ENCODE results near the gene MSI1. TPM values are rescaled to one million over a fixed set of nuclear protein-coding genes. Genes with fewer than 3 reads are reported as not detected.

MSI1 gene
- total and polyA plus RNA-seq, 2 of the 13 experiments (the other 11 are each of a cell fraction or from before 2014, with no cell fraction given), result 0.09 to 0.46 TPM

DNA sequence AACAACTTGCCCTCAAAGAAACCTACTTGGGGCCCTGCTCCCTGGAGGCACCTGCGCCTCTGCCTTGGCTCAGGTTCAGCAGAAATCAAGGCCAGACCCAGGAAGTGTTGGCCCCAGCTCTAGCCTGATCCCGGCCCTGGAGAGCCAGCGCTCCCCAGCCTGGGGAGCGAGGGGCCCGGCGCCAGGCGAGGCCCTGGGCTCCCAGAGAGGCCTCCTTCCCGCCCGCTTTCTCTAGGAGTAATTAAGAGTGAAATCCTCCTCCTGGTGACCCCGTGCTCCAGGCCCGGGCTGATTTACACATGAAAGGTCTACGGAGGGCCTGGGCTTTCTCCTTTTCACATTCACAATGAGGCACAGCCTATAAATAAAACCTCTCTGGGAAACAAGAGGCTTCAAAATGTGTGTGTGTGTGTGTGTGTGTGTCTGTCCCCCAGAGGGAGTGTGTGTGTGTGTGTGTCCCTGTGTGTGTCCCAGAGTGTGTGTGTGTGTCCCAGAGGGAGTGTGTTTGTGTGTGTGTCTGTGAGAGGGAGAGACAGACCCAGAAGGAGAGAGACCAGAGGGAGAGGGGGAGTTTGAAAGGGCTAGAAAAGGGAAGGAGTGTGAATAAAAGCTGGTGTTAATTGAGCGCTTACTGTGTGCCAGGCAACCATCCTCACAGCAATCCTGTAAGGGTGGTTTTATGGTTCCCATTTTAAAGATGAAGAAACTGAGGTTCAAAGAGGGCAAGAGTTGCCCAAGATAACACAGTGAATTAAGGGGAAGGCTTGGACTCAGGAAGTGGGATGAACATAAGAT is 45.1 kb upstream of the MSI1 start (continued):
- no peak for TF ChIP-seq THAP9 (CRISPR knock-in tag; IDR thresholded peaks at IDR 0.05; ENCODE audit: borderline replicate concordance)
- TF ChIP-seq HDAC6 (IDR thresholded peaks at IDR 0.05; ENCODE audit: low read depth, low read length), result no peak

GRCh38 chr12:120412421-120412820 is 43.5 kb upstream of the MSI1 start:
- H3K9me3 ChIP-seq (ENCODE audit: low read length), result no peaks in the 10 kb centered on the region
- intact Hi-C loops (cut with micrococcal nuclease; ENCODE audit: unreplicated experiment), result no loop called here
- ATAC-seq, result no peak
- DNase-seq (ENCODE audit: low spot score), result no peak
- 74% methylated on average over 7 of the region's 7 CpGs for WGBS (ENCODE audit: low lambda C conversion rate)
- FAIRE-seq, result no peak
- in situ Hi-C loops (cut with HindIII; ENCODE audit: extremely low pct_ligation_motif_present, low pct_unique_long_range_greater_than_20kb), result no loop called here
- H3K4me3 ChIP-seq (replicated peaks in 1 of 3; ENCODE audit: insufficient read depth in 1 of 3, low read depth in 2 of 3, low read length in 3 of 3), result no peak overlapping the region
- H3K4me1 ChIP-seq (ENCODE audit: insufficient read depth, low read length), result peaks cover 13% of the 10 kb centered on the region
- H3K9ac ChIP-seq (ENCODE audit: insufficient read depth, low read depth, low read length), result no peak overlapping the region
- H3K4me2 ChIP-seq (ENCODE audit: low read depth, low read length), result no peak overlapping the region
- CTCF ChIA-PET (ENCODE audit: low intra/inter-chr PET ratio, low total read pairs), result no interaction called here
- no peaks in the 10 kb centered on the region for H3K36me3 ChIP-seq (replicated peaks in 1 of 2; ENCODE audit: control insufficient read depth in 1 of 2, insufficient read depth in 2 of 2, low read length in 2 of 2)
- no peaks in the 10 kb centered on the region for H4K20me1 ChIP-seq (ENCODE audit: insufficient read depth, low read length)
- POLR2A ChIA-PET, result no interaction called here
- H3K27ac ChIP-seq (ENCODE audit: extremely low read length, insufficient read depth, low read length), result no peak overlapping the region
- TF ChIP-seq UBTF (CRISPR knock-in tag; IDR thresholded peaks at IDR 0.05) (no peak), ZNF839 (CRISPR knock-in tag; IDR thresholded peaks at IDR 0.05; ENCODE audit: borderline replicate concordance) (no peak), MTF1 (CRISPR knock-in tag; IDR thresholded peaks at IDR 0.05) (no peak), ASH2L (IDR thresholded peaks at IDR 0.05; ENCODE audit: insufficient read length, low read depth, low read length) (no peak)
- TF ChIP-seq, protein P1, sequence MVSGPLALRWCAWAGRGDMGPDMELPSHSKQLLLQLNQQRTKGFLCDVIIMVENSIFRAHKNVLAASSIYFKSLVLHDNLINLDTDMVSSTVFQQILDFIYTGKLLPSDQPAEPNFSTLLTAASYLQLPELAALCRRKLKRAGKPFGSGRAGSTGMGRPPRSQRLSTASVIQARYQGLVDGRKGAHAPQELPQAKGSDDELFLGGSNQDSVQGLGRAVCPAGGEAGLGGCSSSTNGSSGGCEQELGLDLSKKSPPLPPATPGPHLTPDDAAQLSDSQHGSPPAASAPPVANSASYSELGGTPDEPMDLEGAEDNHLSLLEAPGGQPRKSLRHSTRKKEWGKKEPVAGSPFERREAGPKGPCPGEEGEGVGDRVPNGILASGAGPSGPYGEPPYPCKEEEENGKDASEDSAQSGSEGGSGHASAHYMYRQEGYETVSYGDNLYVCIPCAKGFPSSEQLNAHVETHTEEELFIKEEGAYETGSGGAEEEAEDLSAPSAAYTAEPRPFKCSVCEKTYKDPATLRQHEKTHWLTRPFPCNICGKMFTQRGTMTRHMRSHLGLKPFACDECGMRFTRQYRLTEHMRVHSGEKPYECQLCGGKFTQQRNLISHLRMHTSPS (CRISPR knock-in tag; IDR thresholded peaks at IDR 0.05; ENCODE audit: low read depth), result no peak
- TF ChIP-seq, protein P2, sequence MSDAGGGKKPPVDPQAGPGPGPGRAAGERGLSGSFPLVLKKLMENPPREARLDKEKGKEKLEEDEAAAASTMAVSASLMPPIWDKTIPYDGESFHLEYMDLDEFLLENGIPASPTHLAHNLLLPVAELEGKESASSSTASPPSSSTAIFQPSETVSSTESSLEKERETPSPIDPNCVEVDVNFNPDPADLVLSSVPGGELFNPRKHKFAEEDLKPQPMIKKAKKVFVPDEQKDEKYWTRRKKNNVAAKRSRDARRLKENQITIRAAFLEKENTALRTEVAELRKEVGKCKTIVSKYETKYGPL (CRISPR knock-in tag; IDR thresholded peaks at IDR 0.05), result no peak
- H3K27me3 ChIP-seq (ENCODE audit: control insufficient read depth in 1 of 2, insufficient read depth in 2 of 2, low read length in 2 of 2), result no peaks in the 10 kb centered on the region; a peak in 1 of 5 replicates
- no peaks in the 10 kb centered on the region for H3K79me2 ChIP-seq (ENCODE audit: insufficient read depth, low read length)
- no peak overlapping the region for H2AFZ ChIP-seq (ENCODE audit: low read length)
- BruUV-seq (replicated peaks), result no TSS peak
